HepG2 (cell line): Measurements from ENCODE around the gene PRSS50. TPM values are rescaled to one million over a fixed set of nuclear protein-coding genes. Genes with fewer than 3 reads are reported as not detected.

Source experiments
- ATAC-seq: fragments of 200-7000 bp; cut with Tn5 transposase; 3 replicates; pipeline ENCODE4 v1.9.1; 2020; ENCODE audit warnings: mild to moderate bottlenecking, moderate library complexity
- BruUV-seq: library from RNA; stranded (reverse); fragments of 400-500 nt; replicated peaks from 2 replicates; lab custom pipeline; 2021; lab: Mats Ljungman, UMichigan
- CTCF ChIA-PET: fragments of 300-600 bp; formaldehyde crosslinking; extraction: SDS; loops from one replicate; lab custom pipeline; 2021; ENCODE audit warnings: low total read pairs, inconsistent platforms, low intra/inter-chr PET ratio; lab: Yijun Ruan, JAX
- POLR2A ChIA-PET: fragments of 350-600 bp; sonication (Branson Sonifier 250); formaldehyde crosslinking; loops from one replicate; lab custom pipeline; 2020; ENCODE audit warnings: antibody characterized with exemption, inconsistent platforms; lab: Yijun Ruan, JAX
- DNase-seq: peaks from one replicate; pipeline ENCODE4 v3.0.0-alpha.2; 2015; ENCODE audit warnings: low spot score
- FAIRE-seq: peaks from 3 replicates; lab custom pipeline; 2011; peaks lifted over from hg19 to GRCh38; lab: Jason Lieb, UNC
- H2AFZ ChIP-seq: one replicate; pipeline ENCODE4 v1.6.1; 2011; ENCODE audit warnings: low read length, inconsistent platforms
- H3K27ac ChIP-seq: fragments of 300-600 bp; 3 replicates; pipeline ENCODE4 v1.8.0; 2011; ENCODE audit warnings: mixed run types, mild to moderate bottlenecking, mixed read lengths, low read length, inconsistent platforms; ENCODE audit not compliant: insufficient read depth; ENCODE audit errors: extremely low read length
- H3K27me3 ChIP-seq, 2 experiments: fragments of 200-600 bp in 1 of 2; 2 replicates in 1 of 2; 3 replicates in 1 of 2; pipeline versions ENCODE4 v1.6.0 to v1.8.0; 2011; ENCODE audit warnings: low read length in 2 of 2, mild to moderate bottlenecking in 2 of 2, moderate library complexity in 2 of 2, inconsistent platforms in 1 of 2; ENCODE audit not compliant: insufficient read depth in 2 of 2, control insufficient read depth in 1 of 2
- H3K36me3 ChIP-seq, 2 experiments: fragments of 200-600 bp in 1 of 2; replicated peaks in 1 of 2; 2 replicates in 1 of 2; 3 replicates in 1 of 2; pipeline versions ENCODE4 v1.5.1 to v1.8.0; 2011; ENCODE audit warnings: low read length in 2 of 2, inconsistent platforms in 1 of 2; ENCODE audit not compliant: insufficient read depth in 2 of 2, control insufficient read depth in 1 of 2
- H3K4me1 ChIP-seq: 2 replicates; pipeline ENCODE4 v1.5.1; 2012; ENCODE audit warnings: low read length, inconsistent platforms; ENCODE audit not compliant: insufficient read depth
- H3K4me2 ChIP-seq: 2 replicates; pipeline ENCODE4 v1.6.0; 2011; ENCODE audit warnings: low read depth, low read length, inconsistent platforms
- H3K4me3 ChIP-seq, 3 experiments: fragments of 200-600 bp in 1 of 3; sonication (generic), shearing (Covaris generic) in 1 of 3; replicated peaks in 1 of 3; 2 replicates each; pipeline ENCODE4 v1.5.1; 2011 to 2016; ENCODE audit warnings: low read length in 3 of 3, inconsistent platforms in 2 of 3, low read depth in 2 of 3, mild to moderate bottlenecking in 2 of 3, control low read depth in 1 of 3, mixed read lengths in 1 of 3; ENCODE audit not compliant: insufficient read depth in 1 of 3
- H3K79me2 ChIP-seq: one replicate; pipeline ENCODE4 v1.6.1; 2011; ENCODE audit warnings: low read length, inconsistent platforms; ENCODE audit not compliant: insufficient read depth
- H3K9ac ChIP-seq: 2 replicates; pipeline ENCODE4 v1.6.0; 2011; ENCODE audit warnings: mild to moderate bottlenecking, low read depth, low read length, inconsistent platforms; ENCODE audit not compliant: insufficient read depth
- H3K9me3 ChIP-seq: 2 replicates; pipeline ENCODE4 v1.5.1; 2012; ENCODE audit warnings: mild to moderate bottlenecking, low read length
- H4K20me1 ChIP-seq: 2 replicates; pipeline ENCODE4 v1.6.0; 2011; ENCODE audit warnings: inconsistent platforms, mild to moderate bottlenecking, low read length, moderate library complexity; ENCODE audit not compliant: insufficient read depth
- EED ChIP-seq: sonication (generic); formaldehyde crosslinking; IDR thresholded peaks from 2 replicates; pipeline ENCODE4 v1.5.0; 2020; ENCODE audit warnings: mild to moderate bottlenecking, missing genetic modification reagents
- FOSL2 ChIP-seq: sonication (generic); formaldehyde crosslinking; IDR thresholded peaks from 2 replicates; pipeline ENCODE4 v1.4.0; 2020; ENCODE audit warnings: missing genetic modification reagents
- NFRKB ChIP-seq: fragments of 450-650 bp; IDR thresholded peaks from 2 replicates; pipeline ENCODE4 v1.6.1; 2017
- NR1H2 ChIP-seq: sonication (generic); formaldehyde crosslinking; IDR thresholded peaks from 2 replicates; pipeline ENCODE4 v1.8.1; 2022; ENCODE audit warnings: low read depth, missing genetic modification reagents, borderline replicate concordance
- SRSF9 ChIP-seq: fragments of 200-400 bp; formaldehyde crosslinking; IDR thresholded peaks from 2 replicates; pipeline ENCODE4 v1.6.1; 2018; ENCODE audit warnings: borderline replicate concordance, mild to moderate bottlenecking, low read depth, low read length; ENCODE audit not compliant: insufficient read depth, poor library complexity, severe bottlenecking
- THYN1 ChIP-seq: sonication (generic); formaldehyde crosslinking; IDR thresholded peaks from 2 replicates; pipeline ENCODE4 v1.8.1; 2023; ENCODE audit warnings: low read depth, mild to moderate bottlenecking, moderate library complexity, missing genetic modification reagents, borderline replicate concordance
- ZMYM4 ChIP-seq: sonication (generic); formaldehyde crosslinking; IDR thresholded peaks from 2 replicates; pipeline ENCODE4 v1.8.1; 2023; ENCODE audit warnings: mild to moderate bottlenecking, missing genetic modification reagents
- ZNF382 ChIP-seq: sonication (generic); formaldehyde crosslinking; IDR thresholded peaks from 2 replicates; pipeline ENCODE4 v1.5.0; 2020; ENCODE audit warnings: missing genetic modification reagents, mild to moderate bottlenecking, borderline replicate concordance
- WGBS: methylation state at CpG from one replicate; pipeline ENCODE4 v1.1.6; 2017; ENCODE audit warnings: low lambda C conversion rate; 5-methylcytosine and 5-hydroxymethylcytosine counted together
- in situ Hi-C: cut with HindIII; loops from 2 replicates; pipeline ENCODE4 v1.10.0; 2017; ENCODE audit warnings: low pct_unique_long_range_greater_than_20kb; ENCODE audit not compliant: extremely low pct_ligation_motif_present
- intact Hi-C: fragments of 100-400 bp; cut with micrococcal nuclease; formaldehyde crosslinking; loops from one replicate; pipeline ENCODE4 v1.10.0; 2022; ENCODE audit not compliant: unreplicated experiment
- polyA plus RNA-seq, 8 experiments: library from polyadenylated mRNA; depleted of rRNA in 3 of 8; stranded (reverse) in 7 of 8; unstranded in 1 of 8; fragments of >200 nt; fragmentation: Illumina TruSeq in 4 of 8; extraction: Trizol in 4 of 8; gene quantifications; 2 replicates each; pipeline versions ENCODE4 v1.2.1 to v1.2.3, GENCODE V29; 2011 to 2016; ENCODE audit warnings: low read depth in 4 of 8, missing spikeins in 1 of 8, mixed read lengths in 1 of 8; ENCODE audit not compliant: insufficient read depth in 1 of 8
- total RNA-seq, 5 experiments: library from RNA; depleted of rRNA; stranded (reverse); fragments of >200 nt; fragmentation: Illumina TruSeq; extraction: Trizol; gene quantifications; 2 replicates each; pipeline ENCODE4 v1.2.3, GENCODE V29; 2016; ENCODE audit warnings: low read depth in 1 of 5
- TF ChIP-seq, protein P1 (sequence below), 2 experiments: sonication (generic) in 1 of 2; formaldehyde crosslinking in 1 of 2; IDR thresholded peaks; 2 replicates each; pipeline versions ENCODE4 v1.4.0 to v1.6.1; 2018 to 2020; ENCODE audit warnings: missing genetic modification reagents in 2 of 2, borderline replicate concordance in 1 of 2, low read depth in 1 of 2, mild to moderate bottlenecking in 1 of 2, missing biosample characterization in 1 of 2
- TF ChIP-seq, protein P2 (sequence below): sonication (generic); formaldehyde crosslinking; IDR thresholded peaks from 2 replicates; pipeline ENCODE4 v1.4.0; 2020; ENCODE audit warnings: missing genetic modification reagents; ENCODE audit errors: not compliant biosample characterization
- TF ChIP-seq, protein P3 (sequence below): sonication (generic); formaldehyde crosslinking; IDR thresholded peaks from 2 replicates; pipeline ENCODE4 v1.5.1; 2020; ENCODE audit warnings: mild to moderate bottlenecking, missing genetic modification reagents, moderate library complexity
- TF ChIP-seq, protein P4 (sequence below): sonication (generic); formaldehyde crosslinking; IDR thresholded peaks from 2 replicates; pipeline ENCODE4 v1.4.0; 2020; ENCODE audit warnings: missing genetic modification reagents

Gene PRSS50
- total and polyA plus RNA-seq, 2 of the 13 experiments (the other 11 are each of a cell fraction or from before 2014, with no cell fraction given) = not detected

DNA sequence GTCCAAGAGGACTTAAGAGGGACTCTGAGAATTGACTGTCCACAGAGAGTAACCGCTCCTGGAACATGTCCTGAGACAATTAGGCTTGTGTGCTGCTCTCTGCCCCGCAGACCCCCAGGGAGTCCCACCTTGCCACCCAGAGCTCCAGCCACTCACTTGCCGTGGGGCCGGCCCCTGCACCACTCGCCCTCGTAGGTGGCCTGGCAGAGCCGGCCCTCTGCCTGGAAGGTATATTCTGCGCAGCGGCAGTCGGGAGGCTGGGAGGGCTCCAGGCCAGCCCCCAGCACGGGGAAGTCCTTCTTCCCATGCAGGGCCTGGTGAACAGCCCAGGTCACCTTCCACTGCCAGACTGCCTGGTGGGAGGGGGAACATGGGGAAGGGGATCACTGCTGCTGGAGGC, 34.7 kb downstream of the PRSS50 start:
- Histone ChIP-seq H3K4me3 (no peak overlapping the region), H3K9me3 (no peaks in the 10 kb centered on the region), H4K20me1 (no peaks in the 10 kb centered on the region), H3K27me3 (peaks cover 4 to 50% of the 10 kb centered on the region in 2 experiments; a peak in 4 of 5 replicates), H3K4me2 (no peak overlapping the region), H3K4me1 (no peaks in the 10 kb centered on the region), H3K9ac (no peak overlapping the region), H3K36me3 (no peaks in the 10 kb centered on the region), H2AFZ (no peak overlapping the region), H3K79me2 (no peaks in the 10 kb centered on the region), H3K27ac (no peak overlapping the region)
- no TSS peak for BruUV-seq
- intact Hi-C loops = no loop called here
- ChIA-PET CTCF (no interaction called here), POLR2A (no interaction called here)
- DNase-seq = no peak
- FAIRE-seq = no peak
- in situ Hi-C loops = no loop called here
- 45% methylated on average over 5 of the region's 11 CpGs for whole genome bisulfite sequencing
- no peak for ATAC-seq
- TF ChIP-seq, protein P1, sequence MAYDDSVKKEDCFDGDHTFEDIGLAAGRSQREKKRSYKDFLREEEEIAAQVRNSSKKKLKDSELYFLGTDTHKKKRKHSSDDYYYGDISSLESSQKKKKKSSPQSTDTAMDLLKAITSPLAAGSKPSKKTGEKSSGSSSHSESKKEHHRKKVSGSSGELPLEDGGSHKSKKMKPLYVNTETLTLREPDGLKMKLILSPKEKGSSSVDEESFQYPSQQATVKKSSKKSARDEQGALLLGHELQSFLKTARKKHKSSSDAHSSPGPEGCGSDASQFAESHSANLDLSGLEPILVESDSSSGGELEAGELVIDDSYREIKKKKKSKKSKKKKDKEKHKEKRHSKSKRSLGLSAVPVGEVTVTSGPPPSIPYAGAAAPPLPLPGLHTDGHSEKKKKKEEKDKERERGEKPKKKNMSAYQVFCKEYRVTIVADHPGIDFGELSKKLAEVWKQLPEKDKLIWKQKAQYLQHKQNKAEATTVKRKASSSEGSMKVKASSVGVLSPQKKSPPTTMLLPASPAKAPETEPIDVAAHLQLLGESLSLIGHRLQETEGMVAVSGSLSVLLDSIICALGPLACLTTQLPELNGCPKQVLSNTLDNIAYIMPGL (CRISPR knock-in tag; IDR thresholded peaks at IDR 0.05; ENCODE audit: borderline replicate concordance in 1 of 2, low read depth in 1 of 2) = no peak
- TF ChIP-seq, protein P2, sequence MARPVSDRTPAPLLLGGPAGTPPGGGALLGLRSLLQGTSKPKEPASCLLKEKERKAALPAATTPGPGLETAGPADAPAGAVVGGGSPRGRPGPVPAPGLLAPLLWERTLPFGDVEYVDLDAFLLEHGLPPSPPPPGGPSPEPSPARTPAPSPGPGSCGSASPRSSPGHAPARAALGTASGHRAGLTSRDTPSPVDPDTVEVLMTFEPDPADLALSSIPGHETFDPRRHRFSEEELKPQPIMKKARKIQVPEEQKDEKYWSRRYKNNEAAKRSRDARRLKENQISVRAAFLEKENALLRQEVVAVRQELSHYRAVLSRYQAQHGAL (CRISPR knock-in tag) = no peak
- TF ChIP-seq FOSL2 (CRISPR knock-in tag) = no peak
- no peak for TF ChIP-seq THYN1 (CRISPR knock-in tag)
- no peak for TF ChIP-seq ZMYM4
- no peak for TF ChIP-seq ZNF382 (CRISPR knock-in tag)
- TF ChIP-seq EED (CRISPR knock-in tag) = no peak
- TF ChIP-seq, protein P3, sequence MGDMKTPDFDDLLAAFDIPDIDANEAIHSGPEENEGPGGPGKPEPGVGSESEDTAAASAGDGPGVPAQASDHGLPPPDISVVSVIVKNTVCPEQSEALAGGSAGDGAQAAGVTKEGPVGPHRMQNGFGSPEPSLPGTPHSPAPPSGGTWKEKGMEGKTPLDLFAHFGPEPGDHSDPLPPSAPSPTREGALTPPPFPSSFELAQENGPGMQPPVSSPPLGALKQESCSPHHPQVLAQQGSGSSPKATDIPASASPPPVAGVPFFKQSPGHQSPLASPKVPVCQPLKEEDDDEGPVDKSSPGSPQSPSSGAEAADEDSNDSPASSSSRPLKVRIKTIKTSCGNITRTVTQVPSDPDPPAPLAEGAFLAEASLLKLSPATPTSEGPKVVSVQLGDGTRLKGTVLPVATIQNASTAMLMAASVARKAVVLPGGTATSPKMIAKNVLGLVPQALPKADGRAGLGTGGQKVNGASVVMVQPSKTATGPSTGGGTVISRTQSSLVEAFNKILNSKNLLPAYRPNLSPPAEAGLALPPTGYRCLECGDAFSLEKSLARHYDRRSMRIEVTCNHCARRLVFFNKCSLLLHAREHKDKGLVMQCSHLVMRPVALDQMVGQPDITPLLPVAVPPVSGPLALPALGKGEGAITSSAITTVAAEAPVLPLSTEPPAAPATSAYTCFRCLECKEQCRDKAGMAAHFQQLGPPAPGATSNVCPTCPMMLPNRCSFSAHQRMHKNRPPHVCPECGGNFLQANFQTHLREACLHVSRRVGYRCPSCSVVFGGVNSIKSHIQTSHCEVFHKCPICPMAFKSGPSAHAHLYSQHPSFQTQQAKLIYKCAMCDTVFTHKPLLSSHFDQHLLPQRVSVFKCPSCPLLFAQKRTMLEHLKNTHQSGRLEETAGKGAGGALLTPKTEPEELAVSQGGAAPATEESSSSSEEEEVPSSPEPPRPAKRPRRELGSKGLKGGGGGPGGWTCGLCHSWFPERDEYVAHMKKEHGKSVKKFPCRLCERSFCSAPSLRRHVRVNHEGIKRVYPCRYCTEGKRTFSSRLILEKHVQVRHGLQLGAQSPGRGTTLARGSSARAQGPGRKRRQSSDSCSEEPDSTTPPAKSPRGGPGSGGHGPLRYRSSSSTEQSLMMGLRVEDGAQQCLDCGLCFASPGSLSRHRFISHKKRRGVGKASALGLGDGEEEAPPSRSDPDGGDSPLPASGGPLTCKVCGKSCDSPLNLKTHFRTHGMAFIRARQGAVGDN (CRISPR knock-in tag) = no peak
- TF ChIP-seq, protein P4, sequence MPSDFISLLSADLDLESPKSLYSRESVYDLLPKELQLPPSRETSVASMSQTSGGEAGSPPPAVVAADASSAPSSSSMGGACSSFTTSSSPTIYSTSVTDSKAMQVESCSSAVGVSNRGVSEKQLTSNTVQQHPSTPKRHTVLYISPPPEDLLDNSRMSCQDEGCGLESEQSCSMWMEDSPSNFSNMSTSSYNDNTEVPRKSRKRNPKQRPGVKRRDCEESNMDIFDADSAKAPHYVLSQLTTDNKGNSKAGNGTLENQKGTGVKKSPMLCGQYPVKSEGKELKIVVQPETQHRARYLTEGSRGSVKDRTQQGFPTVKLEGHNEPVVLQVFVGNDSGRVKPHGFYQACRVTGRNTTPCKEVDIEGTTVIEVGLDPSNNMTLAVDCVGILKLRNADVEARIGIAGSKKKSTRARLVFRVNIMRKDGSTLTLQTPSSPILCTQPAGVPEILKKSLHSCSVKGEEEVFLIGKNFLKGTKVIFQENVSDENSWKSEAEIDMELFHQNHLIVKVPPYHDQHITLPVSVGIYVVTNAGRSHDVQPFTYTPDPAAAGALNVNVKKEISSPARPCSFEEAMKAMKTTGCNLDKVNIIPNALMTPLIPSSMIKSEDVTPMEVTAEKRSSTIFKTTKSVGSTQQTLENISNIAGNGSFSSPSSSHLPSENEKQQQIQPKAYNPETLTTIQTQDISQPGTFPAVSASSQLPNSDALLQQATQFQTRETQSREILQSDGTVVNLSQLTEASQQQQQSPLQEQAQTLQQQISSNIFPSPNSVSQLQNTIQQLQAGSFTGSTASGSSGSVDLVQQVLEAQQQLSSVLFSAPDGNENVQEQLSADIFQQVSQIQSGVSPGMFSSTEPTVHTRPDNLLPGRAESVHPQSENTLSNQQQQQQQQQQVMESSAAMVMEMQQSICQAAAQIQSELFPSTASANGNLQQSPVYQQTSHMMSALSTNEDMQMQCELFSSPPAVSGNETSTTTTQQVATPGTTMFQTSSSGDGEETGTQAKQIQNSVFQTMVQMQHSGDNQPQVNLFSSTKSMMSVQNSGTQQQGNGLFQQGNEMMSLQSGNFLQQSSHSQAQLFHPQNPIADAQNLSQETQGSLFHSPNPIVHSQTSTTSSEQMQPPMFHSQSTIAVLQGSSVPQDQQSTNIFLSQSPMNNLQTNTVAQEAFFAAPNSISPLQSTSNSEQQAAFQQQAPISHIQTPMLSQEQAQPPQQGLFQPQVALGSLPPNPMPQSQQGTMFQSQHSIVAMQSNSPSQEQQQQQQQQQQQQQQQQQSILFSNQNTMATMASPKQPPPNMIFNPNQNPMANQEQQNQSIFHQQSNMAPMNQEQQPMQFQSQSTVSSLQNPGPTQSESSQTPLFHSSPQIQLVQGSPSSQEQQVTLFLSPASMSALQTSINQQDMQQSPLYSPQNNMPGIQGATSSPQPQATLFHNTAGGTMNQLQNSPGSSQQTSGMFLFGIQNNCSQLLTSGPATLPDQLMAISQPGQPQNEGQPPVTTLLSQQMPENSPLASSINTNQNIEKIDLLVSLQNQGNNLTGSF = no peak
- no peak for TF ChIP-seq NR1H2 (CRISPR knock-in tag)
- TF ChIP-seq NFRKB = no peak
- no peak for TF ChIP-seq SRSF9
